ENCODE data around the gene UNC93B1.

UNC93B1 gene

DNA sequence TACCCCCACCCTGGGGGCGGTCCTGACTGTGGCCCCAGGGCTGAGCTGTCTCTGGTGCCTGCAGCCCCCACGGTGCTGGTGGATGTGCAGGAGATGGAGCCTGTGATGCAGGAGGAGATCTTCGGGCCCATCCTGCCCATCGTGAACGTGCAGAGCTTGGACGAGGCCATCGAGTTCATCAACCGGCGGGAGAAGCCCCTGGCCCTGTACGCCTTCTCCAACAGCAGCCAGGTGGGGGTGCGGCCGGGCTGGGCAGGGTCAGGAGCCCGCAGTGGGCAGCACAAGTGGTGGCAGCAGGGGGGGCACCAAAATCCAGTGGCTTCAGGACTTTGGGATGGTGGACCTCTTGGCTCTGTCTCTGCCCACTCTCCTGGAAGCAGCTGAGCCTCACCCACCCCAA is 18.6 kb upstream of the UNC93B1 start:
- no peak for DNase-seq (ENCODE audit: low spot score)

- no peak for DNase-seq (ENCODE audit: low spot score)
Measured at GRCh38 chr11:68021167-68021787, 17.4 kb upstream of the UNC93B1 start.

DNA sequence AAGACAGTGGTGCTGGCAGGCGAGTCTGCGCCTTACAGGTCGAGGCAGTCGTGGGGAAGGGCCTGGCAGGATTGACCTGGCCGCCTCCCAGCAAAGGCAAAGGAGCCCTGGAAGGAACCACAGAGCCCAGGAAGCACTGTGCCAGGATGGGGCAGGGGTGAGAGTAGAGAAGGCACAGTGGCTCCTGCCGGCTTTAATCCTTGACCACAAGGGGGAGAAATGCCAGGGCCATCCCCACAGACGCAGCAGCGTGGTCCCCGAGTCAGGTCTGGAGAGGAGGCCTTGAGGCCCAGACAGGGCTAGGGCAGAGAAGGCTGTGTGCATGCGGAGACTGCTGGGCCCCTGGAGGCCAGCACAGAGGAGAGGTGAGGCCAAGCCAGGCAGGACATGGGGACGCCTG is 16.7 kb upstream of the UNC93B1 start:
- DNase-seq (ENCODE audit: low spot score): no peak

DNA sequence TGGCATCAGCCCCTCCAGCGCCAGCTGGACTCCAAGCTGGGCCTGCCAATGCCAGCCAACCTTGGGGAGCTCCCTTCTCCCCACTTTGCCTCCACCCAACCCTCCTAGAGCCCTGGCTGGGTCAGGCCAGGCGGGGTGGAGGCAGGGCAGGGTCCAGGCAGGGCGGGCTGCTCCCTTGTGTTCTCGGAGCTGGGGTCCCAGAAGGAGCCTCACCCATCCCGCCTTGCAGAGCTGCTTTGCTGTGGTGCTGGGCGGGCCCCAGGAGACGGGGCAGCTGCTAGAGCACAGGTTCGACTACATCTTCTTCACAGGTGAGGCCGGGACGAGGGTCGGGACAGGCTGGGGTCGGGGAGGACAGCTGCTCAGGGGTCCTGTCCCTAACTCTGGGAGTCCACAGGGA is 15.6 kb upstream of the UNC93B1 start:
- no peak for DNase-seq (ENCODE audit: low spot score)

- no peak for DNase-seq (ENCODE audit: low spot score)
Measured at GRCh38 chr11:68018730-68019190, 14.9 kb upstream of the UNC93B1 start.

DNA sequence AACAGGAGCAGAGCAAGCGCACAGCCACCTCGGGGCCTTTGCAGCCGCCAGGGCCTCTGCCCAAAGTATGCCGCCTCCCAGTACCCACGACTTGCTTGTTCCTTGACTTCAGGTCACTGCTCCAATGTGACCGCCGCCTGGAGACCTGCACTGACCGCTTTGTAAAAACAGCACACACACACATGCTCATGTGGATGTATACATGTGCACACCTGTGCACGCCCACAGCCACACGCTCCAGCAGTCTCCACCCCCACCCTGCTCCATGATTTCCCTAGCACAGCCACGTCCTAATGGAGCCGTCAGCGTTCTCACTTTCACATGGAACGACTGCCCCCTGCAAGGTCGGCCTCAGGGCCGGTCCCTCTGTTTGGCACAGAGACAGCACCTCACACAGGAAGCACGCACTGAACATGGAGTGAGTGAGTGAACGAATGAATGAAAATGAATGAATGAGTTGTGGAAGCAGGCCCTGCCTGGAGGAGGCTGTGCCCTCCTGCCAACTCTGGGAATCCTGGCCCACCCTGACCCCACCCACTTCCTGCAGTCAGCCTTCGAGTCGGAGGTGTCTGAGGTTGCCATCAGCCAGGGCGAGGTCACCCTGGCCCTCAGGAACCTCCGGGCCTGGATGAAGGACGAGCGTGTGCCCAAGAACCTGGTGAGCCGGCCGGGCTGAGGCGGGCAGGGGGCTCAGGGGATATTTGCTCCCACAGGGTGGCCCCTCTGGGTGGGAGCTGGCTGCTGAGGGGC is 14.3 kb upstream of the UNC93B1 start:
- no peak for DNase-seq (ENCODE audit: low spot score)

- DNase-seq (ENCODE audit: low spot score): peak; percentile 82
Measured at GRCh38 chr11:68016904-68017817, 13.3 kb upstream of the UNC93B1 start.

DNA sequence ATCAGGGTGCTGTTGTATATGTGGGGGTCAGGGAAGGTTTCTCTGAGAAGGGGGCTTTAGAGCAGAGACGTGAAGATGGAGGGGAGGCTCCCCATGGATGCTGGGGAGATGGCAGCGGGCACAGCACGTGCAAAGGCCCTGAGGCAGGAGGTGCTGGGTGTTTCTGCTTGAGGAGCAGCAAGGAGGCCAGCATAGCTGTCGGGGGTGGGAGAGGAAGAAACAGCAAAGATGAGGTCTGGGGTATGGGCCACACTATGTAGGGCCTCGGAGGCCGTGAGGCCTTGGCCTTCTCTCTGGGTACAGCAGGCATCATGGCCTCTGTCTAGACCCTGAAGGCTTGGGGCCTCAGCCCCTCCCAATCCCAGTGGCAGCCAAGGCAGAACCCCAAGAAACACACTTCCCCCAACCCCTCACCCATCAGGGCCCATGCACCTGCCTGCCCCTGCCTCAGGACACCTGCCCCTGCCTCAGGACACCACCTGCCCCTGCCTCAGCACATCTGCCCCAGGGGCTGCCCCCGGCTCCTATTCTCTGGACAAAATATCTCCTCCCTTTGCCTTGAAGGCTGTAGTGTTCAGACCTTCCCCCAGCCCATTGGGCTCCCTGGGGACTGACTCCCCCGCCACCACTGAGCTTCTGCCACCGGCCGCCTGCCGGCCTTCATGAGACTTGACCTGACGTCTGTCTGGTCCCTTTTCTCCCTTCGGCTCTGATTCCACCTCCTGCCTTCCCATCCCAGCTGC is 12.4 kb upstream of the UNC93B1 start:
- DNase-seq (ENCODE audit: low spot score): no peak

DNA sequence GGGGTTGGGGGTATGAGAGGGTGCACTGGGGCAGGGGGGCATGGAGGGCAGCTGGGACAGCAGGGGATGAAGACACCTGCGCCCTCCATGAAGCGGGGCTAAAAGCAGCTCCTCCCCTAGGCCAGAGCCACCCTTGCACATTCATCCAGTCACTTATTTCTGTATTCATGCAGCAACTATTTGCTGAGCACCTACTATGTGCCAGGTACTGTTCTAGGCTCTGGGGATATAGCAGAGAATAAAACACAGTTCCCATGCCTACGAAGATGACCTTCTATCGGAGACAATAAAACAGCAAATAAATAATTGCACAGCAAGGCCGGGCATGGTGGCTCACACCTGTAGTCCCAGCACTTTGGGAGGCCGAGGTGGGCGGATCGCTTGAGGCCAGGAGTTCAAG is 11.6 kb upstream of the UNC93B1 start:
- no peak for DNase-seq (ENCODE audit: low spot score)

DNA sequence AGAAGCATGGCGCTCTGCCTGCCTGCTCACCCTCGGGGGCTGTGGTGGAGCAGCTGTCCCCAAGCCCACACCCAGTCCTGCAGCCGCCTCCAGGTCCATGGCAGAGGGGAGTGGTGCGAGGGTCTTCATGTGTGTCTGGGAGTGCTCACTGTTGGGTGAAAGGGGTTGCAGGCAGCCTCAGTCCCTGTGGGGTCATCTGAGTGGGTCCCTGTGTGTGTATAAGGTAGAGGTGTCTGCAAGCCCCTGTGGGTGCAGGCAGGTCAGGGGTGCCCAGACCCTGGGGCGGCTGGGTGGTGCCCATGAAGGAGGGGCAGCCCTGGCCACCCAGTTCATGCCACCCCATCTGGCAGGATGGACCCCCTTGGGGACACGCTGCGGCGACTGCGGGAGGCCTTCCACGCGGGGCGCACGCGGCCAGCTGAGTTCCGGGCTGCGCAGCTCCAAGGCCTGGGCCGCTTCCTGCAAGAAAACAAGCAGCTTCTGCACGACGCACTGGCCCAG is 11.1 kb upstream of the UNC93B1 start:
- no peak for DNase-seq (ENCODE audit: low spot score)

DNA sequence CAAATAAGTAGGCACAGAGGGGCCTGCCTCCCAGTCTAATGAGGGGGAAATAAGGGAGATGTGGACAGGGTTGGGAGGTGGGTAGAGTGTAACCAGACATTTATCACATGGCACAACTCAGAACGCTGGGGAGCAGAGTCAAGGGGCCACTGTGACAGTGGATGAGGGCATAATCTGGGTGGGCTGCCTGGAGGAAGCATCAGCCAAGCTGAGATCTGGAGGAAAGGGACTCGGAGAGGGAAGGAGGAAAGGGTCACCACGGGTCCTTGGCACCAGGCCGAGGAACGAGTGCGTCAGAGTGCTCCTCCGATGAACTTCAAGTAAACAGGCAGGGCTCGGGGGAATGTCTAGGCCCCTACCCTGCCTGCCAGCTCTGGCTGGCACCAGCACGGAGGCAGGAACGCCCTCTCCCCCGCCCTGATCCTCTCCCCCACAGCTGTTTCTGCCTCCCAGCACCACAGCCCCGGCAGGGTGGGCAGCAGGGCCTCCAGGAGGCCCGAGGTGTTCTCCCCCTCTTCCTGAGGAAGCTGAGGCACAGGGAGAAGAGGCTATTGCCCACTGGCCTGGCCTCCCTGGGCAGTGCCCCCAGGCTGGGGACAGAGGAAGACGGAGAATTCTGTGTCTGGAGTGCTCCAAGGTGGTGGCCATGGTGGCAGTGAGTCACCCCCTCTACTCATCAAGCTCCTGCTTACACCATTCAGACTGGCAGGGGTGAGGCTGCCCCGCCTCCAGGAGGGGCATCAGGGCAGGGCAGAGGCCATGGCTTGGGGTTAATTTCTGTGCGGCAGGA is 10.5 kb upstream of the UNC93B1 start:
- DNase-seq (ENCODE audit: low spot score): no peak

GRCh38 chr11:68013611-68014156 is 9.8 kb upstream of the UNC93B1 start:
- DNase-seq (ENCODE audit: low spot score): no peak

DNA sequence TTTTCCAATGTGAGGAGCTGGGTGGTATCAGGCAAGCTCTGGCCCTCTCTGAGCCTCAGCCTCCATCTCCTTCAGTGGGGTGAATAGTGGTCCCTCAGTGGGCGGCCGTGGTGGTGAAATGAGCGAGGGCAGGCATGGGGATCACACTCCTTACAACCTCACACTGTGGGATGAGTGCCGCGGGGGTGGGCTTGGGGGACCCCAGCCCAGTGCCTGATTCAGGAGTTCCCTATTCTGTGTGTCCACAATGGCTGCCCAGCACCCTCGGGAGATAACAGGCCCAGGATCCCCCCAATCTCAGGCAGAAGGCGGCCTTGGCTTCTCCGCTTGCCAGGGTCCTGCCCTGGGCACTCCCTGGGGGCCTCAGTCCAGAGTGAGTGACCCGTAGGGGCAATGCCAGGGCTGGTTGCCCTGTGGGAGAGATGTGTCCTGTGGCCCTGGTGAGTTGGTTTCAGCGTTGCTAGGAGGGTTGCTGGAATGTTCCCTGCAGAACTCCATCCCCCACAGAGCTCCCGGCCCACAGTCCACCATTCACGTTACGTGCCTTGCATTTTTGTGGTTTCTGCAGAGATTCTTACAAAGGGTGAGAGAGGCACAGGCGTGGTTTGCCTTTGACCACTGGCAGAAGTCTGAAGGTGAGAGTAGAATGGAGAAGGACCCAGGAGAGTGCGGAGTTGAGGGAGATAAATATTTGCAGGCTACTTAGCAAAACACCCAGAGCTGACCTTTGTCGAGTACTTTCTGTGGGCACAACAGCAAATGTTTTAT is 9.1 kb upstream of the UNC93B1 start:
- DNase-seq (ENCODE audit: low spot score): no peak

DNA sequence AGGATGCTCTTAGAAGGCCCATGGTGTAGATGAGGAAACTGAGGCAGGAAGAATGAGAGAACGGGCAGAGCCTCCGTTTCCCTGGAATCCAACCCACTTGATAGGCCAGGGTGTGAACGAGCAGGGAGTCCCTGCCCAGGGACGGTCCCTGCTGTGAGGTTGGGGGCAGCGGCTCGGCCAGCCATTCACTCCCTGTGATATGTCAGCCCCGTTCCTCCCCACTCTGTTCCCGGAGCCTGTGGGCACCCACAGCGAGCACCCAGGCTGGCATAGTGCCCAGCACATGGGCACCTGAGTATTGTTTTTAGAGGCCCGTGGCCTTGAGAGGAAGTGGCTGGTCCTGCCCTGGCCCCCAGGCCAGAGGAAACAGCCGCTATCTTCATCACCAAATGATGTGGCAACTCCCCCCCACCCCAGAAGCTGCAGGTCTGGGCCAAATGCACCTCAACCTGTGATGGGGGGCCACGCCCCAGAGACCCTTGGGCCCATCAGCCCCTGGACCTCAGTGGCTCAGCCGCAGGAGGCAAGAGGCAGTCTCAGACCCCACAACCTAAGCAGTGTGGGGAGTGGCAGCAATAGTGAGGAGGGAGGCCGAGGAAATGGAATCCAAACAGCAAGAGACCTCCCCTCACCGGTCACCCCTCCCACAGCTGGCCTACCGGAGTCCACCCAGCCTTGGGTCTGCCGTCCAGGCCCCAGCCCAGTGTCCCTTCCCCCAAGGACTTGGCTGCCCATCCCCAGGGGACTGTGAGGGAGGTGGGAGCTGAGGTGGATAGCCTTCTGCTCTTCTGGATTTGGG is 8.3 kb upstream of the UNC93B1 start:
- no peak for DNase-seq (ENCODE audit: low spot score)

- no peak for DNase-seq (ENCODE audit: low spot score)
Measured at GRCh38 chr11:68011051-68011943, 7.4 kb upstream of the UNC93B1 start.

DNA sequence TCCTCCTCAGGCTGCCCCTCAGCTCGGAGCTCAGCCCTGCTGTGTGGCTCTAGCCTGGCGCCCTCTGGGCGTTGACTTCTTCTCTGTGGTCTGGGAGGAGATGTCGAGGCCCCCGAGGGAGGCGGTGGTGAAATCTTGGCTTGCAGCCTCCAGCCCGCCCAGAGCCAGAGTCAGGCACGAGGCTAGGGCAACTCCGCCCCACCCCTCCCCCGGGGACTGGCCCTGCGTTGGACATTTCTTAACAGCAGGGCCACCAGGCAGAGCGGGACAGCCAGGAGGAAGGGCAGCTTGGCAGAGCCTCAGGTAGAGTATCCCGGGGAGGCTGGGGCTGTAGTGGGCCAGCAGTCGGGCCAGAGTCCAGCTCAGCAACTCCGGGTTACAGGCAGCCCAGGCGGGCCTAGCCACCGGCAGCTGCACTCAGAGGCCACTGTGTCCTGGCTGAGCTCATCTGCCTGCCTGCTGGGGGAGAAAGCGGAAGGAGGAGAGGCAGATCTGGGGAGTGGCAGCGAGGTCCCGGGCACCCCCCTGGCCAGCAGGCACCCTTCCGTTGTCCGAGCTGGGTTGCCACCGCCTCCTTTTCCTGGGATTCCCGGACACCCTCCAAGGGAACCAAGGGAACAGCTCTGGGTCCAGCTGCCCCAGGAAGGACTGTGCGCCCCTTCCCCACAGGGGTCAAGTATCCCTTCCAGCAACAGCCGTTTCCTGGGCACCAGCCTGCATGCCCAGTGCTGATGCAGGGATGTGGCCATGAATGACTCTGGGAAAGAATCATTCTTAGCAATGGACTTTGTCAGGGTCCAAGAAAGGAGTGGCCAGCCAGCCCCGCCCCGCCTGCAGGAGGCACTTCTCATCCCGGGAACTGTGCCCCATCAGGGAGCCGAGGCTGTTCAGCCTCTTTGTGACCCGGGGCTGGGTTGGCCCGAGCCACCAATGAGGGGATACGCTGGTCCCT is 6.5 kb upstream of the UNC93B1 start, which contains the start of gene ALDH3B1:
Gene ALDH3B1, plus strand, starts transcription at position 238 of the 952 bp plus-strand sequence. CDS start 4,971 bp downstream, outside the sequence.
- peak; percentile 80 for DNase-seq (ENCODE audit: low spot score)
